ENCODE data around the gene LRRC36. TPM values are rescaled to one million over a fixed set of nuclear protein-coding genes. Genes with fewer than 3 reads are reported as not detected.

LRRC36 gene
- total RNA-seq, 1 donor from 2014 or later: 0.89 TPM

DNA sequence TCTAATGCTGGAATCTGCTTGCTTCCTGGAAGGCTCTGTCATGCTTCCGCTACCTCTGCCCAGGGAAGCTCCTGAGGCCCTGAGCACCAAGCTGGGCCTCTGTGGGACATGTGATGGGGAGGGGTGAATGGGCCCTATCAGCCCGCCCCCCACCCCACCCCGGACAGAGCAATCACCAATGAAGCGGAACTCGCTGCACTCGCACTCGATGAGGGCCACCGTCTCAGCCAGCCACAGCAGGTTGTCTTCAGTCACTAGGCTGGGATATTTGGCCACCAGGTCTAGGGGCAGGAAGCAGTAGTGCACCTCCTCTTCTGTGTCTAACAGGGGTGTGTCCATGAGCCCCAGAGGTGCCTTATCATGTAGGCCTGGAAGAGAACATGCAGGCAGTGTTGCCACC is 23.6 kb upstream of the LRRC36 start:
- H3K4me3 Mint-ChIP-seq (ENCODE audit: low read depth): no peak overlapping the region
- H3K27ac Mint-ChIP-seq: no peak overlapping the region
- intact Hi-C loops (cut with micrococcal nuclease): no loop called here
- H3K4me1 Mint-ChIP-seq (ENCODE audit: low read depth): peaks cover 3% of the 10 kb centered on the region
- no peaks in the 10 kb centered on the region for H3K36me3 Mint-ChIP-seq (ENCODE audit: low read depth)
- no peak for DNase-seq (ENCODE audit: low spot score)
- H3K27me3 Mint-ChIP-seq (ENCODE audit: low read depth): no peaks in the 10 kb centered on the region
- no peaks in the 10 kb centered on the region for H3K9me3 Mint-ChIP-seq

DNA sequence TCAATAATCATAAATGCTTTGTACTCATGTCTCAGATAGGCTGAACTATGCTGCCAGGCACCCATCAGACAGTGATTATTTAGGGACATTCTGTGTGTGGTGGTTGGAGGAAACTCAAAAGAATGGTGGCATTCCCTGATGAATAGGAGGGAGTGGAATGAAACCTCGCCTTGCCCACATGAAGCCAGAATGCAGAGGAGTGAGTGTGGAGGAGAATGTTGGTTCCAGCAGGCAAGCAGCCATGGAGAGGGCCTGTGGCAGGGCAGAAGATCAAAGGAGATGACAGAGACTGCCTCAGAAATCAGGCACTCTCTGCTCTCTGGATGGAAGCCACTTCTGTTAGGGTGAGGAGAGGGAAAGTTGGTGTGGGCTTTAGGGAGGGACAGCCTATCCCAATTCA is 22.6 kb upstream of the LRRC36 start:
- Mint-ChIP-seq H3K27ac (no peak overlapping the region), H3K36me3 (ENCODE audit: low read depth) (no peaks in the 10 kb centered on the region), H3K4me3 (ENCODE audit: low read depth) (no peak overlapping the region), H3K27me3 (ENCODE audit: low read depth) (no peaks in the 10 kb centered on the region), H3K4me1 (ENCODE audit: low read depth) (peaks cover 6% of the 10 kb centered on the region), H3K9me3 (no peaks in the 10 kb centered on the region)
- intact Hi-C loops (cut with micrococcal nuclease): no loop called here
- DNase-seq (ENCODE audit: low spot score): no peak

DNA sequence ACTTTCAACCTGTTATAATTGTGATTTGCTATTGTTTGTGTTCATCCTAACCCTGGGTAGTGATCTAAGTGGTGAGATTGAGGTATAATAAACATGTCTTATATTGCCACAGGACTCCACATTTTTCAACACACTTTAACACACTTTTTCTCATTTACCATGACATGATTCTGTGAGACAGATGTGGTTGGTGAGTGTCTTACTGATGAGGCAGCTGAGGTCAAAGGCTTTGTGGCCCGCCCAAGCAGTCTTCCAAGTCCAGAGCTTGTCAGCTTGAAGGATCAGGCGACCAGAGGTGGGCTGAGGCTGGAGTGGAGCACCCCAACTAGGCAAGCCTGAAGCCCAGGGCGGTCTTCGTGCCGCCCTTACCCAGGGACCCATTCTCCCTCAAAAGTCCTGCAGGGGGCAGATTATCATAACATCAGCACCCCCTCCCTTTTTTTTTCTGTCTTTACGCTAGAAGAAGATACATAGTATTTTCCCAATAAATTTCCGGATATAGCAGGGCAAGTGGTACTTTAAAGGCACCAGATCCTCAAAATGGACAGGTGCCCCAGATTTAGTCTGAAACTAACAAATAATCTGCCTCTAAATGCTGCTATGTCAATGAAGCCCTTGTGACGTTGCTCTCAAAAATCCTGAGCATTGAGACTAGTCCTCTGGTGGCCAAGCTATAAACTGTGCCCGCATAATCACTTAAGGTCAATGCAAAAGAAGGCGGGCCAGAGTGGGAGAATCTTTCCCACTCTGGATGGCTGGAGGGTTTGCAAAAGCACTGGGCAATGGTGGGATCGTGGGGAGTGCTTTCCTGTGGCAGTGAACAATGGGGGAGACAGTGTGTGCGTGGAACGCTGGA is 21.2 kb upstream of the LRRC36 start:
- no peak for DNase-seq (ENCODE audit: low spot score)
- intact Hi-C loops (cut with micrococcal nuclease): no loop called here
- no peaks in the 10 kb centered on the region for H3K9me3 Mint-ChIP-seq
- no peaks in the 10 kb centered on the region for H3K36me3 Mint-ChIP-seq (ENCODE audit: low read depth)
- H3K27me3 Mint-ChIP-seq (ENCODE audit: low read depth): no peaks in the 10 kb centered on the region
- peaks cover 20% of the 10 kb centered on the region for H3K4me1 Mint-ChIP-seq (ENCODE audit: low read depth)
- H3K27ac Mint-ChIP-seq: no peak overlapping the region
- H3K4me3 Mint-ChIP-seq (ENCODE audit: low read depth): no peak overlapping the region

GRCh38 chr16:67310561-67310960 is 16.1 kb upstream of the LRRC36 start:
- Mint-ChIP-seq H3K27me3 (ENCODE audit: low read depth) (no peaks in the 10 kb centered on the region), H3K27ac (peak overlapping the region; percentile 98), H3K4me1 (ENCODE audit: low read depth) (peaks cover 45% of the 10 kb centered on the region), H3K36me3 (ENCODE audit: low read depth) (no peaks in the 10 kb centered on the region), H3K4me3 (ENCODE audit: low read depth) (no peak overlapping the region), H3K9me3 (no peaks in the 10 kb centered on the region)
- no peak for DNase-seq (ENCODE audit: low spot score)
- intact Hi-C loops (cut with micrococcal nuclease): loop anchor here (2.0 to 5.0 kb wide), 2 partner anchors 66 to 328 kb away; no protein-coding TSS in a partner anchor

- H3K4me1 Mint-ChIP-seq (ENCODE audit: low read depth): peaks cover 45% of the 10 kb centered on the region
- no peaks in the 10 kb centered on the region for H3K27me3 Mint-ChIP-seq (ENCODE audit: low read depth)
- no peak overlapping the region for H3K4me3 Mint-ChIP-seq (ENCODE audit: low read depth)
- DNase-seq (ENCODE audit: low spot score): peak; percentile 76
- intact Hi-C loops (cut with micrococcal nuclease): loop anchor here (1.0 to 5.0 kb wide), 4 partner anchors 15 to 330 kb away; partner anchors contain the start of genes KCTD19, LRRC36 and PLEKHG4
- H3K27ac Mint-ChIP-seq: peak overlapping the region; percentile 98
- H3K9me3 Mint-ChIP-seq: no peaks in the 10 kb centered on the region
- no peaks in the 10 kb centered on the region for H3K36me3 Mint-ChIP-seq (ENCODE audit: low read depth)
Measured at GRCh38 chr16:67311607-67312488, 14.8 kb upstream of the LRRC36 start.

DNA sequence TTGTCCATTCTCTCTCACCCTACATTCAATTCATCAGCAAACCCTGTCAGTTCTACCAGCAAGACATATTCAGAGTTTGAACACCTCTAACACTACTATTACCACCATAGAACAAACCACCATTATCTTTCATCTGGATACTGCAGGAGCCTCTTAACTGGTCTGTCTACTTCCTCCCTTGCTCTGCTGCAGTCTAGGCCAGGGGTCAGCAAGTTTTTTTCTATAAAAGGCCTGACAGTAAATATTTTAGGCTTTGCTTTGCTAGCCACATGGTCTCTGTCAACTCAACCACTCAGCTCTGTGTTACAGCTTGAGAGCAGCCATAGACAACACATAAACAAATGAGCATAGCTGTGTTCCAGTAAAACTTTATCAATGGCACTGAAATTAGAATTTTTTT is 13.9 kb upstream of the LRRC36 start:
- intact Hi-C loops (cut with micrococcal nuclease): loop anchor here (2.0 to 5.0 kb wide), 2 partner anchors 14 to 330 kb away; partner anchors contain the start of genes KCTD19 and LRRC36
- no peaks in the 10 kb centered on the region for H3K9me3 Mint-ChIP-seq
- peak overlapping the region; percentile 98 for H3K27ac Mint-ChIP-seq
- H3K4me1 Mint-ChIP-seq (ENCODE audit: low read depth): peaks cover 45% of the 10 kb centered on the region
- no peaks in the 10 kb centered on the region for H3K27me3 Mint-ChIP-seq (ENCODE audit: low read depth)
- no peaks in the 10 kb centered on the region for H3K36me3 Mint-ChIP-seq (ENCODE audit: low read depth)
- DNase-seq (ENCODE audit: low spot score): no peak
- peak overlapping the region; percentile 46 for H3K4me3 Mint-ChIP-seq (ENCODE audit: low read depth)

- H3K4me1 Mint-ChIP-seq (ENCODE audit: low read depth): peaks cover 8% of the 10 kb centered on the region
- H3K27ac Mint-ChIP-seq: no peak overlapping the region
- peaks cover 23% of the 10 kb centered on the region for H3K27me3 Mint-ChIP-seq (ENCODE audit: low read depth)
- intact Hi-C loops (cut with micrococcal nuclease): no loop called here
- no peak overlapping the region for H3K4me3 Mint-ChIP-seq (ENCODE audit: low read depth)
- DNase-seq (ENCODE audit: low spot score): no peak
- no peaks in the 10 kb centered on the region for H3K9me3 Mint-ChIP-seq
- H3K36me3 Mint-ChIP-seq (ENCODE audit: low read depth): no peaks in the 10 kb centered on the region
Measured at GRCh38 chr16:67317853-67318252, 8.8 kb upstream of the LRRC36 start.

DNA sequence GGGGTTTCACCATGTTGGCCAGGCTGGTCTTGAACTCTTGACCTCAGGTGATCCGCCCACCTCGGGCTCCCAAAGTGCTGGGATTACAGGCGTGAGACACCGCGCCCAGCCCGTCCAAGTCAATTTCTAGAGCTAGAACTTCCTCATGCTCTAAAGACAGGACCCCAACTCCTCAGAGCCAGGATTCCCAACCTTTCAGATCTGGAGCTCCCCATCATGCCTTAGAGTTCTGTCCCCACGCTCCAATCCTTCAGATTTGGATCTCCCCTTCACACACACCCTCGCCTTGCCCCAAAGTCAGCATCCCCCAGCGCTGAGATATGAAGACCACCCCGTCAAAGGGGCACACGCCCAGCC is 522 bp upstream of the LRRC36 start:
- H3K9me3 Mint-ChIP-seq: no peaks in the 10 kb centered on the region
- H3K27me3 Mint-ChIP-seq (ENCODE audit: low read depth): peaks cover 50% of the 10 kb centered on the region
- DNase-seq (ENCODE audit: low spot score): no peak
- peak overlapping the region; percentile 36 for H3K27ac Mint-ChIP-seq
- peak overlapping the region; percentile 84 for H3K4me3 Mint-ChIP-seq (ENCODE audit: low read depth)
- intact Hi-C loops (cut with micrococcal nuclease): loop anchor here (2.0 kb wide), 1 partner anchor 13 kb away; no protein-coding TSS in a partner anchor
- peaks cover 10% of the 10 kb centered on the region for H3K4me1 Mint-ChIP-seq (ENCODE audit: low read depth)
- H3K36me3 Mint-ChIP-seq (ENCODE audit: low read depth): no peaks in the 10 kb centered on the region

DNA sequence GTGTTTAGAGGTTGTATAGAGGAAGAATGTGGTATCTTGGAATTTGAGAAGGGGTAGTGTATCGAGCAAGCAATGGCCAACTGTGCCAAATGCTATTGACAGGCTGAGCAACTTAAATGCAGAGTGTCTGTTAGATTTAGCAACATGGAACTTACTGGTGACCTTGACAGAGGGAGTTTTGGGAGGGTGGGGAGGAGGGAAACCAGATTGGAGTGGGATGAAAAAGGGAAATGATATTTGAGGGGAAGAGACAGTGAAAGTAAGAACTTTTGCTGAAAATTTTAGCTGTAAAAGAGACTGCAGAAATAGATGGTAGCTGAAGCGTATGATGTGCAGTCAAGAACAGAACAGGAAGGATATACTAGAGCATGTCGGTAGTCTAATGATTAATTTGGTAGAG is 1.1 kb downstream of the LRRC36 start:
- no peak for DNase-seq (ENCODE audit: low spot score)
- Mint-ChIP-seq H3K9me3 (no peaks in the 10 kb centered on the region), H3K27ac (no peak overlapping the region), H3K36me3 (ENCODE audit: low read depth) (no peaks in the 10 kb centered on the region), H3K27me3 (ENCODE audit: low read depth) (peaks cover 46% of the 10 kb centered on the region), H3K4me1 (ENCODE audit: low read depth) (peaks cover 10% of the 10 kb centered on the region), H3K4me3 (ENCODE audit: low read depth) (no peak overlapping the region)
- intact Hi-C loops (cut with micrococcal nuclease): loop anchor here (2.0 kb wide), 1 partner anchor 15 kb away; no protein-coding TSS in a partner anchor

DNA sequence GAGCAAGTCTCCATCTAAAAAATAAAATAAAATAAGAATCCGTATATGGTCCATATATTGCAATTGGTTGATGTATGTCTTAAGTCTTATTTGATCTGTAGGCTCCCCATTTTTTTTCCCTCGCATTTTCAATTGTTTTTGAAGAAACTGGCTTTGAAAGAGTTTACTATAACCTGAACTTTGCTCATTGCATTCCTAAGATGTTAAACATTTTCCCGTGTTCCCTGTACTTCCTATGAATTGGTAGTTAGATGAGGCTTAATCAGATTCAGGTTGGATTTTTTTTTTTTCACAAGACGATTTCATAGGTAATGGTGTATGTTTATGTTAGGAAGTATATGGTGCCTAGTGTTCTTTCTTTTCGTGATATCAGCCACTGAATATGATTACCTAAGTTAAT is 3.3 kb downstream of the LRRC36 start:
- Mint-ChIP-seq H3K9me3 (peaks cover 4% of the 10 kb centered on the region), H3K27ac (no peak overlapping the region), H3K36me3 (ENCODE audit: low read depth) (no peaks in the 10 kb centered on the region), H3K4me1 (ENCODE audit: low read depth) (peaks cover 10% of the 10 kb centered on the region), H3K27me3 (ENCODE audit: low read depth) (peaks cover 26% of the 10 kb centered on the region), H3K4me3 (ENCODE audit: low read depth) (no peak overlapping the region)
- intact Hi-C loops (cut with micrococcal nuclease): no loop called here
- no peak for DNase-seq (ENCODE audit: low spot score)

DNA sequence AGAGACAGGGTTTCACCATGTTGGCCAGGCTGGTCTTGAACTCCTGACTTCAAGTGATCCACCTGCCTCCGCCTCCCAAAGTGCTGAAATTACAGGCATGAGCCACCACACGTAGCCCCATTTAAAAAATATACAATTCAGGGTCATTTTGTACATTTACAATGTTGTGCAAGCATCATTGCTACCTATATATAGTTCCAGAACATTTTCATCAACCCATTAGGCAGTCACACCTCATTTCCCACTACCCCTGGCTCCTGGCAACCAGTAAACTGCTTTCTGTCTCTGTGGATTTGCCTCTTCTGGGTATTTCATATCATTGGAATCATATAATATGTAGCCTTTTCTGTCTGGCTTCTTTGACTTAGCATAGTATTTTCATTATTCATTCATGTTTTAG is 6.7 kb downstream of the LRRC36 start:
- H3K9me3 Mint-ChIP-seq: peaks cover 9% of the 10 kb centered on the region

DNA sequence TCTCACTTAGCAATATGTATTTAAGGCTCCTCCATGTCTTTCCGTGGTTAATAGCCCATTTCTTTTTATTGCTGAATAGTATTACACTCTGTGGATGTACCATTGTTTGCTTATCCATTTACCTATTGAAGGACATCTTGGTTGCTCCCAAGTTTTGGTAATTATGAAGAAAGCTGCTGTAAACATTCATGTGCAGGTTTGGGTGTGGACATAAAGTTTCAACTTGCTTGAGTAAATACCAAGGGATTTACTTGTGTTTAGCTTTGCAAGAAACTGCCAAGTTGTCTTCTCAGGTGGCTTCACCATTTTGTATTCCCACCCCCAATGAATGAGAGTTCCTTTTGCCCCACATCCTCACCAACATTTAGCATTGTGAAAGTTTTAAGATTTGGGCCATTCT is 9.5 kb downstream of the LRRC36 start:
- Mint-ChIP-seq H3K4me1 (ENCODE audit: low read depth) (no peaks in the 10 kb centered on the region), H3K27ac (no peak overlapping the region), H3K4me3 (ENCODE audit: low read depth) (no peak overlapping the region), H3K9me3 (peaks cover 9% of the 10 kb centered on the region), H3K27me3 (ENCODE audit: low read depth) (peaks cover 5% of the 10 kb centered on the region), H3K36me3 (ENCODE audit: low read depth) (no peaks in the 10 kb centered on the region)
- intact Hi-C loops (cut with micrococcal nuclease): no loop called here
- DNase-seq (ENCODE audit: low spot score): no peak

More for the DNA sequence above, 6.7 kb downstream of the LRRC36 start:
- H3K27ac Mint-ChIP-seq: no peak overlapping the region
- no peaks in the 10 kb centered on the region for H3K4me1 Mint-ChIP-seq (ENCODE audit: low read depth)
- intact Hi-C loops (cut with micrococcal nuclease): no loop called here
- no peak for DNase-seq (ENCODE audit: low spot score)
- no peak overlapping the region for H3K4me3 Mint-ChIP-seq (ENCODE audit: low read depth)
- peaks cover 11% of the 10 kb centered on the region for H3K27me3 Mint-ChIP-seq (ENCODE audit: low read depth)
- H3K36me3 Mint-ChIP-seq (ENCODE audit: low read depth): no peaks in the 10 kb centered on the region

DNA sequence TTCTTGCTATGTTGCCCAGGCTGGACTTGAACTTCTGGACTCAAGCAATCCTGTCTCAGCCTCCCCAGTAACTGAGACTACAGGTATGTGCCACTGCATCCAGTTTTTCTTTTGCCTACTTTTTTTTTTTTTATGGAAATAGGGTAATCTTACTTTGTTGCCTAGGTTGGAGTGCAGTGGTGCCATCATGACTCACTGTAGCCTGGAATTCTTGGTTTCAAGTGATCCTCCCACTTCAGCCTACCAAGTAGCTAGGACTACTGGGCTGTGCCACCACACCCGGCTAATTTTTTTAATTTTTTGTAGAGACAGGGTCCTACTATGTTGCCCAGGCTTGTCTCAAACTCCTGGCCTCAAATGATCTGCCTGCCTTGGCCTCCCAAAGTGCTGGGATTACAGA is 10.0 kb downstream of the LRRC36 start:
- H3K9me3 Mint-ChIP-seq: peaks cover 9% of the 10 kb centered on the region
- H3K27me3 Mint-ChIP-seq (ENCODE audit: low read depth): peaks cover 2% of the 10 kb centered on the region
- no peaks in the 10 kb centered on the region for H3K36me3 Mint-ChIP-seq (ENCODE audit: low read depth)
- no peak for DNase-seq (ENCODE audit: low spot score)
- intact Hi-C loops (cut with micrococcal nuclease): no loop called here
- no peaks in the 10 kb centered on the region for H3K4me1 Mint-ChIP-seq (ENCODE audit: low read depth)
- H3K27ac Mint-ChIP-seq: no peak overlapping the region
- H3K4me3 Mint-ChIP-seq (ENCODE audit: low read depth): no peak overlapping the region

Measured in activated T-helper 2 cell treated with anti-CD3 and anti-CD28 coated beads, Interferon-gamma antibody, Interleukin-2, Interleukin-4, amounts not matched to agents 10 μg/mL and 5 μg/mL and 100 μg/mL, durations not matched to agents 14 hours and 24 hours and 36 hours (primary cell).